IMR-90 (cell line): ENCODE results near the gene S100B. TPM values are rescaled to one million over a fixed set of nuclear protein-coding genes. Genes with fewer than 3 reads are reported as not detected.

Experiments used
- ATAC-seq: fragments of 200-7000 bp; cut with Tn5 transposase; 2 replicates; pipeline ENCODE4 v1.9.1; 2020; ENCODE audit warnings: low read depth, mild to moderate bottlenecking, moderate library complexity
- BruUV-seq: library from RNA; stranded (reverse); fragments of 400-500 nt; replicated peaks from 2 replicates; lab custom pipeline; 2021; lab: Mats Ljungman, UMichigan
- CTCF ChIA-PET: fragments of 300-600 bp; formaldehyde crosslinking; extraction: SDS; loops from one replicate; lab custom pipeline; 2021; ENCODE audit warnings: antibody characterized with exemption; lab: Yijun Ruan, JAX
- POLR2A ChIA-PET: fragments of 300-600 bp; sonication (Branson Sonifier 250); formaldehyde crosslinking; loops from one replicate; lab custom pipeline; 2022; ENCODE audit warnings: antibody characterized with exemption; ENCODE audit not compliant: unreplicated experiment; lab: Charles Lee
- DNase-seq: peaks from one replicate; pipeline ENCODE4 v3.0.0; 2013
- H2AFZ ChIP-seq: replicated peaks from 2 replicates; pipeline ENCODE3; 2013; ENCODE audit warnings: low read length, mild to moderate bottlenecking; ENCODE audit not compliant: poor library complexity
- H2AK5ac ChIP-seq: 2 replicates; pipeline ENCODE4 v1.6.1; 2013; ENCODE audit warnings: low read depth, low read length, inconsistent platforms
- H2AK9ac ChIP-seq: replicated peaks from 2 replicates; pipeline ENCODE3; 2013; ENCODE audit warnings: mild to moderate bottlenecking, low read depth, low read length, moderate library complexity; ENCODE audit not compliant: poor library complexity
- H2BK120ac ChIP-seq: 2 replicates; pipeline ENCODE4 v1.6.1; 2013; ENCODE audit warnings: low read depth, low read length, inconsistent platforms
- H2BK15ac ChIP-seq: 3 replicates; pipeline ENCODE4 v1.6.1; 2013; ENCODE audit warnings: low read depth, low read length, inconsistent platforms
- H2BK20ac ChIP-seq: 2 replicates; pipeline ENCODE4 v1.6.1; 2013; ENCODE audit warnings: low read depth, mild to moderate bottlenecking, inconsistent platforms, low read length, moderate library complexity
- H2BK5ac ChIP-seq: 2 replicates; pipeline ENCODE4 v1.6.1; 2013; ENCODE audit warnings: mild to moderate bottlenecking, low read depth, low read length, inconsistent platforms; ENCODE audit not compliant: poor library complexity, severe bottlenecking
- H3K14ac ChIP-seq: replicated peaks from 2 replicates; pipeline ENCODE4 v1.6.1; 2013; ENCODE audit warnings: low read depth, low read length, inconsistent platforms
- H3K18ac ChIP-seq: 2 replicates; pipeline ENCODE4 v1.6.1; 2013; ENCODE audit warnings: low read depth, low read length, control low read depth
- H3K23ac ChIP-seq: 2 replicates; pipeline ENCODE4 v1.6.1; 2013; ENCODE audit warnings: low read depth, low read length, inconsistent platforms
- H3K27ac ChIP-seq: 2 replicates; pipeline ENCODE4 v1.5.1; 2013; ENCODE audit warnings: mild to moderate bottlenecking, control low read depth, low read length; ENCODE audit not compliant: insufficient read depth
- H3K27me3 ChIP-seq: 2 replicates; pipeline ENCODE4 v1.6.1; 2013; ENCODE audit warnings: low read length; ENCODE audit not compliant: control insufficient read depth, insufficient read depth
- H3K36me3 ChIP-seq: 2 replicates; pipeline ENCODE4 v1.6.1; 2013; ENCODE audit warnings: low read length, mixed read lengths; ENCODE audit not compliant: control insufficient read depth, insufficient read depth
- H3K4ac ChIP-seq: 2 replicates; pipeline ENCODE4 v1.6.1; 2013; ENCODE audit warnings: low read depth, low read length, inconsistent platforms
- H3K4me1 ChIP-seq: 2 replicates; pipeline ENCODE4 v1.6.1; 2013; ENCODE audit warnings: low read length, mixed read lengths; ENCODE audit not compliant: control insufficient read depth, insufficient read depth
- H3K4me2 ChIP-seq: 2 replicates; pipeline ENCODE4 v1.6.1; 2013; ENCODE audit warnings: low read depth, mild to moderate bottlenecking, control low read depth, low read length, moderate library complexity
- H3K4me3 ChIP-seq: 2 replicates; pipeline ENCODE4 v1.5.1; 2013; ENCODE audit warnings: low read depth, mild to moderate bottlenecking, control low read depth, low read length, moderate library complexity; ENCODE audit not compliant: insufficient read depth
- H3K56ac ChIP-seq: 2 replicates; pipeline ENCODE4 v1.6.1; 2013; ENCODE audit warnings: low read length, inconsistent platforms; ENCODE audit not compliant: insufficient read depth; ENCODE audit errors: extremely low read depth
- H3K79me1 ChIP-seq, 2 experiments: 2 replicates each; pipeline ENCODE4 v1.6.1; 2013; ENCODE audit warnings: low read length in 2 of 2, inconsistent platforms in 1 of 2, low read depth in 1 of 2
- H3K9ac ChIP-seq: 2 replicates; pipeline ENCODE4 v1.6.1; 2013; ENCODE audit warnings: low read depth, low read length, control low read depth
- H3K9me1 ChIP-seq: 2 replicates; pipeline ENCODE4 v1.6.1; 2013; ENCODE audit warnings: low read length, inconsistent platforms; ENCODE audit not compliant: insufficient read depth
- H3K9me3 ChIP-seq: 2 replicates; pipeline ENCODE4 v1.6.1; 2013; ENCODE audit warnings: low read length; ENCODE audit not compliant: control insufficient read depth, insufficient read depth
- H4K20me1 ChIP-seq: 2 replicates; pipeline ENCODE4 v1.6.1; 2013; ENCODE audit warnings: low read length, inconsistent platforms; ENCODE audit not compliant: insufficient read depth
- H4K5ac ChIP-seq: 2 replicates; pipeline ENCODE4 v1.6.1; 2013; ENCODE audit warnings: mild to moderate bottlenecking, low read depth, low read length, control low read depth
- H4K8ac ChIP-seq, 2 experiments: 2 replicates each; pipeline ENCODE4 v1.6.1; 2013; ENCODE audit warnings: low read depth in 2 of 2, low read length in 2 of 2, control low read depth in 1 of 2, inconsistent platforms in 1 of 2
- H4K91ac ChIP-seq: 2 replicates; pipeline ENCODE4 v1.6.1; 2013; ENCODE audit warnings: low read depth, low read length, inconsistent platforms; ENCODE audit not compliant: insufficient read depth
- BHLHE40 ChIP-seq: fragments of 150-350 bp; IDR thresholded peaks from 2 replicates; pipeline ENCODE4 v1.6.1; 2016; ENCODE audit warnings: mild to moderate bottlenecking, low read depth, low read length
- CEBPB ChIP-seq: IDR thresholded peaks from 2 replicates; pipeline ENCODE4 v1.6.1; 2012; ENCODE audit warnings: low read depth, low read length, improper control_type of control experiment
- CHD1 ChIP-seq: IDR thresholded peaks from 2 replicates; pipeline ENCODE4 v1.6.1; 2012; ENCODE audit warnings: low read depth, low read length, improper control_type of control experiment
- CTCF ChIP-seq: conservative IDR thresholded peaks from 2 replicates; pipeline ENCODE4 v1.5.1; 2012; ENCODE audit warnings: mild to moderate bottlenecking, low read depth, low read length, improper control_type of control experiment
- ELK1 ChIP-seq: fragments of 150-350 bp; IDR thresholded peaks from 2 replicates; pipeline ENCODE4 v1.6.1; 2016; ENCODE audit warnings: low read depth, mild to moderate bottlenecking, low read length, moderate library complexity, borderline replicate concordance
- FOS ChIP-seq: fragments of 150-350 bp; IDR thresholded peaks from 2 replicates; pipeline ENCODE4 v1.6.1; 2016; ENCODE audit warnings: low read depth, low read length
- MAFK ChIP-seq: IDR thresholded peaks from 2 replicates; pipeline ENCODE4 v1.6.1; 2012; ENCODE audit warnings: low read depth, low read length, improper control_type of control experiment
- MAZ ChIP-seq: IDR thresholded peaks from 2 replicates; pipeline ENCODE4 v1.6.1; 2012; ENCODE audit warnings: low read depth, mild to moderate bottlenecking, low read length, improper control_type of control experiment, moderate library complexity, borderline replicate concordance
- MXI1 ChIP-seq: IDR thresholded peaks from 2 replicates; pipeline ENCODE4 v1.6.1; 2012; ENCODE audit warnings: low read depth, mild to moderate bottlenecking, low read length, moderate library complexity, borderline replicate concordance
- NFE2L2 ChIP-seq: fragments of 150-350 bp; IDR thresholded peaks from 2 replicates; pipeline ENCODE4 v1.6.1; 2016; ENCODE audit warnings: low read depth, mild to moderate bottlenecking, low read length
- POLR2A ChIP-seq: IDR thresholded peaks from 2 replicates; pipeline ENCODE4 v1.6.1; 2012; ENCODE audit warnings: mild to moderate bottlenecking, low read depth, low read length
- RAD21 ChIP-seq: IDR thresholded peaks from 2 replicates; pipeline ENCODE4 v1.6.1; 2012; ENCODE audit warnings: low read length, improper control_type of control experiment
- RCOR1 ChIP-seq: IDR thresholded peaks from 2 replicates; pipeline ENCODE4 v1.6.1; 2012; ENCODE audit warnings: mild to moderate bottlenecking, low read length, improper control_type of control experiment; ENCODE audit not compliant: insufficient replicate concordance
- RFX5 ChIP-seq: IDR thresholded peaks from 2 replicates; pipeline ENCODE4 v1.8.0; 2012; ENCODE audit warnings: low read depth, mild to moderate bottlenecking, low read length, moderate library complexity
- SMC3 ChIP-seq: fragments of 150-350 bp; IDR thresholded peaks from 2 replicates; pipeline ENCODE4 v1.6.1; 2016; ENCODE audit warnings: low read depth, mild to moderate bottlenecking, antibody characterized with exemption, low read length, moderate library complexity
- USF2 ChIP-seq: fragments of 150-350 bp; IDR thresholded peaks from 2 replicates; pipeline ENCODE4 v1.6.1; 2017; ENCODE audit warnings: mild to moderate bottlenecking, antibody characterized with exemption, low read length, low read depth
- WGBS, 2 experiments: methylation state at CpG; one replicate each; pipeline versions ENCODE4 v1.1.5 to v1.1.7; 2013; ENCODE audit warnings: missing lambda C conversion rate in 2 of 2; ENCODE audit not compliant: insufficient read length in 1 of 2; ENCODE audit errors: extremely low coverage in 2 of 2; 5-methylcytosine and 5-hydroxymethylcytosine counted together
- dilution Hi-C: fragments of 300-500 bp; cut with HindIII; formaldehyde crosslinking; loops from one replicate; pipeline ENCODE4 v1.14.3; 2018; ENCODE audit warnings: low sequenced_read_pairs; ENCODE audit not compliant: unreplicated experiment
- in situ Hi-C: fragments of 300-500 bp; cut with MboI; formaldehyde crosslinking; loops from 3 replicates; pipeline ENCODE4 v1.14.3; 2019; ENCODE audit warnings: low sequenced_read_pairs, inconsistent platforms, mixed read lengths
- intact Hi-C: fragments of 100-400 bp; cut with micrococcal nuclease; formaldehyde crosslinking; loops from 2 replicates; pipeline ENCODE4 v1.10.0; 2022
- polyA plus RNA-seq, 3 experiments: library from polyadenylated mRNA; depleted of rRNA; stranded (reverse); fragments of >200 nt; gene quantifications; 2 replicates each; pipeline ENCODE4 v1.2.3, GENCODE V29; 2012; ENCODE audit warnings: low replicate concordance in 1 of 3
- total RNA-seq: library from RNA; depleted of rRNA; stranded (reverse); fragments of >200 nt; gene quantifications from 2 replicates; pipeline ENCODE4 v1.2.3, GENCODE V29; 2012

The S100B gene
- total and polyA plus RNA-seq, 2 of the 4 experiments (the other 2 are of a cell fraction): 0.18 to 0.26 TPM

GRCh38 chr21:46585191-46585953 is 19.5 kb downstream of the S100B start:
- H4K5ac ChIP-seq: no peak overlapping the region
- POLR2A ChIA-PET: no interaction called here
- no peaks in the 10 kb centered on the region for H3K9me1 ChIP-seq
- peaks cover 25% of the 10 kb centered on the region for H3K9me3 ChIP-seq
- no peak overlapping the region for H2BK5ac ChIP-seq
- 100% methylated on average over 2 of the region's 7 CpGs; no CpG with 5 or more reads in 1 of the 2 experiments for WGBS, 2 experiments
- H2AK5ac ChIP-seq: no peak overlapping the region
- H3K4me3 ChIP-seq: no peak overlapping the region
- H3K79me1 ChIP-seq: no peaks in the 10 kb centered on the region
- no peak overlapping the region for H3K9ac ChIP-seq
- no peak for DNase-seq
- dilution Hi-C loops (no loop called here), intact Hi-C loops (no loop called here), in situ Hi-C loops (no loop called here)
- H3K27ac ChIP-seq: no peak overlapping the region
- H3K14ac ChIP-seq: no peak overlapping the region
- H2AK9ac ChIP-seq: no peak overlapping the region
- H2AFZ ChIP-seq: no peak overlapping the region
- H3K4me1 ChIP-seq: no peaks in the 10 kb centered on the region
- H4K91ac ChIP-seq: no peak overlapping the region
- H3K4ac ChIP-seq: no peak overlapping the region
- no peak for ATAC-seq
- H2BK15ac ChIP-seq: no peak overlapping the region
- H2BK120ac ChIP-seq: no peak overlapping the region
- H3K36me3 ChIP-seq: peaks cover 11% of the 10 kb centered on the region
- no peak overlapping the region for H3K56ac ChIP-seq
- H4K8ac ChIP-seq: no peak overlapping the region
- no TSS peak for BruUV-seq
- CTCF ChIA-PET: no interaction called here
- no peaks in the 10 kb centered on the region for H3K27me3 ChIP-seq
- no peak overlapping the region for H3K4me2 ChIP-seq
- no peak for TF ChIP-seq ELK1
- no peak for TF ChIP-seq RAD21
- no peak for TF ChIP-seq RFX5
- no peak for TF ChIP-seq CEBPB
- no peak for TF ChIP-seq SMC3
- TF ChIP-seq CTCF: no peak
- no peak for TF ChIP-seq BHLHE40
- TF ChIP-seq MXI1: no peak
- no peak for TF ChIP-seq NFE2L2
- no peak for TF ChIP-seq FOS
- no peak for TF ChIP-seq CHD1
- TF ChIP-seq RCOR1: no peak
- TF ChIP-seq POLR2A: no peak
- TF ChIP-seq MAFK: no peak
- no peak for TF ChIP-seq MAZ
- no peak for TF ChIP-seq USF2
- H3K18ac ChIP-seq: no peak overlapping the region
- H4K20me1 ChIP-seq: no peaks in the 10 kb centered on the region
- H2BK20ac ChIP-seq: no peak overlapping the region
- no peak overlapping the region for H3K23ac ChIP-seq
